GM12873 (cell line): ENCODE measurements around the gene AAK1.

Experiments
- CTCF ChIP-seq: IDR thresholded peaks from 2 replicates; pipeline ENCODE4 v1.5.1; 2012; ENCODE audit warnings: low read depth, mild to moderate bottlenecking, moderate library complexity, low read length, control low read depth; ENCODE audit not compliant: insufficient read depth; ENCODE audit errors: missing control alignments

AAK1 gene

GRCh38 chr2:69612200-69612599 lies 31.3 kb downstream of the AAK1 start:
- no peak for TF ChIP-seq CTCF

- TF ChIP-seq CTCF: no peak
These were observed 35.4 kb downstream of the AAK1 start for GRCh38 chr2:69608109-69608508.

GRCh38 chr2:69605284-69605683 lies 38.3 kb downstream of the AAK1 start:
- TF ChIP-seq CTCF: no peak

GRCh38 chr2:69604836-69605235 lies 38.7 kb downstream of the AAK1 start:
- TF ChIP-seq CTCF: no peak

GRCh38 chr2:69604026-69604678 lies 39.4 kb downstream of the AAK1 start:
- no peak for TF ChIP-seq CTCF

GRCh38 chr2:69603146-69603743 lies 40.3 kb downstream of the AAK1 start:
- TF ChIP-seq CTCF: no peak

GRCh38 chr2:69601179-69601612 lies 42.3 kb downstream of the AAK1 start:
- TF ChIP-seq CTCF: no peak
